Measurements from ENCODE around the gene HSPA12A. TPM values are rescaled to one million over a fixed set of nuclear protein-coding genes. Genes with fewer than 3 reads are reported as not detected.

HSPA12A gene
- total RNA-seq, 1 donor from 2014 or later: 7.4 TPM

- Histone ChIP-seq H3K27ac (no peak overlapping the region), H3K9me3 (no peaks in the 10 kb centered on the region), H3K27me3 (no peaks in the 10 kb centered on the region), H3K4me3 (no peak overlapping the region), H3K36me3 (no peaks in the 10 kb centered on the region), H3K4me1 (no peaks in the 10 kb centered on the region)
- intact Hi-C loops (cut with DNase I): no loop called here
- no peak for DNase-seq
- TF ChIP-seq CTCF (IDR thresholded peaks at IDR 0.05): no peak
- no peak for ATAC-seq
These were observed 108.0 kb downstream of the HSPA12A start for GRCh38 chr10:116634126-116634975.

GRCh38 chr10:116633216-116633600, 109.2 kb downstream of the HSPA12A start:
- Histone ChIP-seq H3K27ac (no peak overlapping the region), H3K4me1 (no peaks in the 10 kb centered on the region), H3K27me3 (no peaks in the 10 kb centered on the region), H3K36me3 (no peaks in the 10 kb centered on the region), H3K9me3 (no peaks in the 10 kb centered on the region), H3K4me3 (no peak overlapping the region)
- ATAC-seq (no peak), DNase-seq (no peak)
- intact Hi-C loops (cut with DNase I): no loop called here
- TF ChIP-seq CTCF (IDR thresholded peaks at IDR 0.05): no peak

- no peaks in the 10 kb centered on the region for H3K9me3 ChIP-seq
- ATAC-seq: no peak
- no peak overlapping the region for H3K27ac ChIP-seq
- no peak for DNase-seq
- H3K4me1 ChIP-seq: no peaks in the 10 kb centered on the region
- H3K4me3 ChIP-seq: no peak overlapping the region
- H3K27me3 ChIP-seq: no peaks in the 10 kb centered on the region
- no peak for TF ChIP-seq CTCF (IDR thresholded peaks at IDR 0.05)
- no peaks in the 10 kb centered on the region for H3K36me3 ChIP-seq
- intact Hi-C loops (cut with DNase I): no loop called here
These were observed 109.7 kb downstream of the HSPA12A start for GRCh38 chr10:116632596-116633215.

- Histone ChIP-seq H3K27me3 (peaks cover 5% of the 10 kb centered on the region), H3K4me1 (no peaks in the 10 kb centered on the region), H3K27ac (no peak overlapping the region), H3K36me3 (no peaks in the 10 kb centered on the region), H3K4me3 (no peak overlapping the region), H3K9me3 (no peaks in the 10 kb centered on the region)
- intact Hi-C loops (cut with DNase I): no loop called here
- DNase-seq: no peak
- no peak for TF ChIP-seq CTCF (IDR thresholded peaks at IDR 0.05)
- no peak for ATAC-seq
These were observed 110.5 kb downstream of the HSPA12A start for GRCh38 chr10:116631871-116632295.

- DNase-seq: no peak
- H3K4me3 ChIP-seq: no peak overlapping the region
- no peak for ATAC-seq
- H3K4me1 ChIP-seq: no peaks in the 10 kb centered on the region
- H3K36me3 ChIP-seq: no peaks in the 10 kb centered on the region
- H3K9me3 ChIP-seq: no peaks in the 10 kb centered on the region
- peaks cover 7% of the 10 kb centered on the region for H3K27me3 ChIP-seq
- no peak overlapping the region for H3K27ac ChIP-seq
- TF ChIP-seq CTCF (IDR thresholded peaks at IDR 0.05): no peak
- intact Hi-C loops (cut with DNase I): no loop called here
These were observed 112.3 kb downstream of the HSPA12A start for GRCh38 chr10:116630020-116630419.

Measured in upper lobe of right lung (tissue), 1 donor.